Type B pancreatic cell (in vitro differentiated cells): ENCODE measurements around the gene AGO3. TPM values are rescaled to one million over a fixed set of nuclear protein-coding genes. Genes with fewer than 3 reads are reported as not detected.

ENCODE experiments used
- DNase-seq: peaks from one replicate; pipeline ENCODE4 v3.0.0; 2021; ENCODE audit warnings: mixed read lengths; ENCODE audit not compliant: unreplicated experiment; ENCODE audit errors: extremely low spot score
- H3K27ac Mint-ChIP-seq: 2 replicates; pipeline ENCODE4 v1.8.0; 2021; ENCODE audit warnings: mild to moderate bottlenecking, mixed read lengths
- H3K27me3 Mint-ChIP-seq: 2 replicates; pipeline ENCODE4 v1.8.0; 2021; ENCODE audit warnings: mixed read lengths
- H3K36me3 Mint-ChIP-seq: 2 replicates; pipeline ENCODE4 v1.8.0; 2021; ENCODE audit warnings: mixed read lengths
- H3K4me1 Mint-ChIP-seq: one replicate; pipeline ENCODE4 v1.8.0; 2021; ENCODE audit warnings: mixed read lengths; ENCODE audit not compliant: unreplicated experiment
- H3K4me3 Mint-ChIP-seq: 2 replicates; pipeline ENCODE4 v1.8.0; 2021; ENCODE audit warnings: mild to moderate bottlenecking, mixed read lengths
- H3K9me3 Mint-ChIP-seq: 2 replicates; pipeline ENCODE4 v1.8.0; 2021; ENCODE audit warnings: mixed read lengths
- total RNA-seq: library from RNA; stranded (reverse); gene quantifications from 2 replicates; pipeline ENCODE4 v1.2.1, GENCODE V29; 2021; ENCODE audit warnings: low replicate concordance
- TF ChIP-seq, protein P1 (sequence below): fragments of 200-600 bp; sonication (generic); conservative IDR thresholded peaks from 2 replicates; pipeline ENCODE4 v1.5.0; 2021; ENCODE audit warnings: antibody characterized with exemption, mild to moderate bottlenecking

The AGO3 gene
- total RNA-seq, 1 donor from 2014 or later, result 30.6 TPM

- Mint-ChIP-seq H3K36me3 (no peaks in the 10 kb centered on the region), H3K4me1 (peaks cover 11% of the 10 kb centered on the region), H3K27me3 (peaks cover 14% of the 10 kb centered on the region), H3K4me3 (no peak overlapping the region), H3K9me3 (no peaks in the 10 kb centered on the region), H3K27ac (no peak overlapping the region)
- TF ChIP-seq, protein P1, sequence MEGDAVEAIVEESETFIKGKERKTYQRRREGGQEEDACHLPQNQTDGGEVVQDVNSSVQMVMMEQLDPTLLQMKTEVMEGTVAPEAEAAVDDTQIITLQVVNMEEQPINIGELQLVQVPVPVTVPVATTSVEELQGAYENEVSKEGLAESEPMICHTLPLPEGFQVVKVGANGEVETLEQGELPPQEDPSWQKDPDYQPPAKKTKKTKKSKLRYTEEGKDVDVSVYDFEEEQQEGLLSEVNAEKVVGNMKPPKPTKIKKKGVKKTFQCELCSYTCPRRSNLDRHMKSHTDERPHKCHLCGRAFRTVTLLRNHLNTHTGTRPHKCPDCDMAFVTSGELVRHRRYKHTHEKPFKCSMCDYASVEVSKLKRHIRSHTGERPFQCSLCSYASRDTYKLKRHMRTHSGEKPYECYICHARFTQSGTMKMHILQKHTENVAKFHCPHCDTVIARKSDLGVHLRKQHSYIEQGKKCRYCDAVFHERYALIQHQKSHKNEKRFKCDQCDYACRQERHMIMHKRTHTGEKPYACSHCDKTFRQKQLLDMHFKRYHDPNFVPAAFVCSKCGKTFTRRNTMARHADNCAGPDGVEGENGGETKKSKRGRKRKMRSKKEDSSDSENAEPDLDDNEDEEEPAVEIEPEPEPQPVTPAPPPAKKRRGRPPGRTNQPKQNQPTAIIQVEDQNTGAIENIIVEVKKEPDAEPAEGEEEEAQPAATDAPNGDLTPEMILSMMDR, result no peak
- DNase-seq, result no peak
These were observed 184.3 kb downstream of the AGO3 start for GRCh38 chr1:36115200-36115669.

DNA sequence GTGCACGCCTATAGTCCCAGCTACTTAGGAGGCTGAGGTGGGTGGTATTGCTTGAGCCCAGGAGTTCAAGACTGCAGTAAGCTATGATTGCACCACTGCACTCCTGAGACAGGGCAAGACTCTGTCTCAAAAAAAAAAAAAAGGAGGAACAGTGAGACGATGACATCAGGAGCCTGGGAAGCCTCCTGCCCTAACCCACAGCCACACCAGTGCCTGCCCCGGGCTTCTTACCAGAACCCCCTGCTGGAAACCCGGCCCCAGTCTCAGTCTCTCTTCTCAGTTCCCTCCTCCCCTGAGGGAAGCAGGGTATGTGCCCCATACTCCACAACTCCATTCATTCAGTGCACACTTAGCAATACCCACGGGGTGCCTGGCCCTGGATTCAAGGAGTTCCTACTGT is 185.0 kb downstream of the AGO3 start:
- TF ChIP-seq, protein P1, result no peak
- Mint-ChIP-seq H3K27ac (no peak overlapping the region), H3K27me3 (peaks cover 14% of the 10 kb centered on the region), H3K4me3 (no peak overlapping the region), H3K36me3 (no peaks in the 10 kb centered on the region), H3K4me1 (peaks cover 11% of the 10 kb centered on the region), H3K9me3 (no peaks in the 10 kb centered on the region)
- DNase-seq, result no peak

DNA sequence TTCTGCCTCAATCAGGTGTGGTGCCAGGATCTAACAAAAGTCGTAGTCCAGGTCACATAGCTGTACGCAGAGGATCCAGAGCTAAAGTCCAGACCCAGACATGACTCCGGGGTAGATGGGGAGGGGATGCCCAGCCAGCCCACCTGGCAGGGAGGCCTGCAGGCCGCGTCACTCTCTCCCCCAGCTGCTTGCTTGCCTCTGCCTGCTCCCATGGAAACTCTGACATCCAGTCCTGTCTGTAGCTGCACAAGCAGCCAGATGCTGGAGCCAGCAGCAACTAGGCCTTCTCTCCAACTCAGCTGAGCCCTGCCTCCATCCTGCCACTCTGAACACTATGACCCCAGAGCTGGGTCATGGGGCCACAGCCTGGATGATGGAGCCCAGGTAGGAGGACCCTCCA is 186.0 kb downstream of the AGO3 start:
- no peak for DNase-seq
- H3K4me1 Mint-ChIP-seq, result peaks cover 3% of the 10 kb centered on the region
- no peak overlapping the region for H3K4me3 Mint-ChIP-seq
- H3K36me3 Mint-ChIP-seq, result no peaks in the 10 kb centered on the region
- no peaks in the 10 kb centered on the region for H3K9me3 Mint-ChIP-seq
- H3K27ac Mint-ChIP-seq, result no peak overlapping the region
- TF ChIP-seq, protein P1, result no peak
- H3K27me3 Mint-ChIP-seq, result peaks cover 17% of the 10 kb centered on the region

DNA sequence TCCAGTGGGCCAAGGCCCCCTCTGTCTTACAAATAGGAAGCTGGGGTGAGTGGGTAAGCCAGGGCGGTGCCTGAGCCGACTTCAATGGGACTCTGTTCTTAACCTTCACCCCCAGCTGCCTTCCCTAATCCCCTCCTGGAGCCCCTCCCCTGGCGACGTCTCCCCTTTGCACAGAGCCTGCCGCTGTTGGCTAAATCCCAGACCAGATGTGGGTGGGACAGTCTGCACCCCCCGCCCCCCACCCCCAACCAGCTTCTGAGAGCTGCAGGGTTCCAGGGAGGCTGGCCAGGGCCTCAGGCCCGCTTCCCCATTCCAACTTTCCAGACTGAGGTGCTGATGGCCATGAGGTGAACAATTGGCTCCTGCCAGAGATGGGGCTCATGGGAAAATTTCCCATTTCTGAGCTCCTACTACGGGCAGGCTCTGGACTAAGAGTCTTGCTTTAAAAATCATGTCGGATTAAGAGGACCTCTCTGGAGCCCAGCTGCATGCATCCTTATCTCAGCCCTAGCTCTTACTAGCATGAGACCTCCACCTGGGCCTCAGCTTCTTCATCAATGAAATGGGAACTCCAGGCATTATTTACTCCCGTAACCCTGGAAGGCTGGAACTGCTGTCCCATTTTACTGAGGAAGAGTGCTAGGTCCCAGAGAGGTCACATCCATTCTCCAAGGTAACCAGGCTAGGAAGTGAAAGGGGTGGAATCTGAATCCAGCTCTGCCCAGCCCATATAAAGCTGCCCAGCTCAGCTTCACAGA is 187.7 kb downstream of the AGO3 start:
- no peak for DNase-seq
- no peaks in the 10 kb centered on the region for H3K9me3 Mint-ChIP-seq
- H3K36me3 Mint-ChIP-seq, result no peaks in the 10 kb centered on the region
- H3K4me3 Mint-ChIP-seq, result no peak overlapping the region
- peaks cover 20% of the 10 kb centered on the region for H3K4me1 Mint-ChIP-seq
- no peak overlapping the region for H3K27ac Mint-ChIP-seq
- peaks cover 27% of the 10 kb centered on the region for H3K27me3 Mint-ChIP-seq
- TF ChIP-seq, protein P1, result no peak

DNA sequence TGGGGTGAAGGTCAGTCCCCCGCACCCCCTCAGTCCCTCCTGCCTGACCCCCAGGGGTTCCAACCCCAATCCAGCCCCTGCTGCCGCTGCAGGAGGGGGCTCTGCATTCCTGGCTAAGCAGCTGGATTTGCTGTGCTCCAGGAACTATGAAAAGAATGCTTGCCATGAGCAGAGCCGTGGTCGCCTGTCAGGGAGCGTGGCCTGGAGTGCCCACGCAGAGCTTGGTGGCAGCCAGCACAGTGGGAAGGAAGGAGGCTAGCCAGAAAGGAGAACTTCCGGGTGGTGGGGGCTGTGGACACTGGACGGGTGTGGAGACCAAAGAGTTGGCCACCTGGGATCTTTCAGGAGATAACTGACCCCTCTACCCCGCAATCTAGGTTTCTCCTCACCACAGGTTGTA is 188.6 kb downstream of the AGO3 start:
- H3K27me3 Mint-ChIP-seq, result peaks cover 36% of the 10 kb centered on the region
- TF ChIP-seq, protein P1, result no peak
- peaks cover 20% of the 10 kb centered on the region for H3K4me1 Mint-ChIP-seq
- H3K4me3 Mint-ChIP-seq, result no peak overlapping the region
- H3K9me3 Mint-ChIP-seq, result no peaks in the 10 kb centered on the region
- DNase-seq, result no peak
- no peak overlapping the region for H3K27ac Mint-ChIP-seq
- H3K36me3 Mint-ChIP-seq, result no peaks in the 10 kb centered on the region

Other genes with a start within 250 kb of the AGO3 start
- 3.3 and 10.0 TPM in 2 replicates for gene C1orf216, start 212.2 kb upstream of the AGO3 start, total RNA-seq
- 11.2 and 29.7 TPM in 2 replicates for gene CLSPN, start 161.1 kb upstream of the AGO3 start, total RNA-seq
- 15.9 and 21.4 TPM in 2 replicates for gene AGO4, start 123.1 kb upstream of the AGO3 start, total RNA-seq
- gene AGO1, start 47.9 kb upstream of the AGO3 start, total RNA-seq, result 37.3 and 47.7 TPM in 2 replicates
- gene TEKT2, start 153.0 kb downstream of the AGO3 start, total RNA-seq, result 2.1 and 9.6 TPM in 2 replicates
- gene ADPRS, start 157.8 kb downstream of the AGO3 start, total RNA-seq, result 29.5 and 31.9 TPM in 2 replicates
- 0.14 and 2.5 TPM in 2 replicates for gene COL8A2, start 194.1 kb downstream of the AGO3 start, total RNA-seq
- 63.4 and 75.6 TPM in 2 replicates for gene TRAPPC3, start 218.4 kb downstream of the AGO3 start, total RNA-seq
- gene MAP7D1, start 225.1 kb downstream of the AGO3 start, total RNA-seq, result 94.5 and 112 TPM in 2 replicates